Body of pancreas (tissue), 4 donors: ENCODE measurements around the gene TMEM184B. TPM values are rescaled to one million over a fixed set of nuclear protein-coding genes. Genes with fewer than 3 reads are reported as not detected.

Experiments
- ATAC-seq: fragments of 150-250 bp; one replicate; pipeline ENCODE4 v1.9.1; 2016
- DNase-seq, 4 donors: peaks; one replicate each; pipeline ENCODE4 v3.0.0-alpha.2; 2019
- H3K27ac ChIP-seq, 4 donors: fragments of 200-600 bp; sonication (generic); 1 replicate in 3 of 4; 2 replicates in 1 of 4; pipeline versions ENCODE4 v1.5.1 to v1.6.1; 2016 to 2019; ENCODE audit warnings: mild to moderate bottlenecking in 1 of 4, mixed read lengths in 1 of 4, moderate library complexity in 1 of 4
- H3K27me3 ChIP-seq, 2 donors: fragments of 200-600 bp; sonication (generic); one replicate each; pipeline ENCODE4 v1.6.0; 2016; ENCODE audit warnings: mild to moderate bottlenecking in 1 of 2
- H3K36me3 ChIP-seq, 2 donors: fragments of 200-600 bp; sonication (generic); replicated peaks in 1 of 2; 2 replicates each; pipeline ENCODE4 v1.5.1; 2016; ENCODE audit warnings: low read depth in 2 of 2; ENCODE audit not compliant: insufficient read depth in 1 of 2
- H3K4me1 ChIP-seq: fragments of 200-600 bp; sonication (generic); one replicate; pipeline ENCODE4 v1.6.0; 2016
- H3K4me3 ChIP-seq, 2 donors: fragments of 200-600 bp; sonication (generic); 1 replicate in 1 of 2; 2 replicates in 1 of 2; pipeline ENCODE4 v1.5.1; 2016 to 2019
- H3K9me3 ChIP-seq, 3 donors: fragments of 200-600 bp; sonication (generic); 1 replicate in 2 of 3; 2 replicates in 1 of 3; pipeline ENCODE4 v1.5.1; 2016
- POLR2A ChIP-seq, 3 donors: fragments of 450-650 bp; IDR thresholded peaks; one replicate each; pipeline ENCODE4 v1.6.1; 2016; ENCODE audit warnings: antibody characterized with exemption in 3 of 3, mild to moderate bottlenecking in 2 of 3
- WGBS, 2 donors: methylation state at CpG; one replicate each; pipeline ENCODE4 v1.1.5; 2017; 5-methylcytosine and 5-hydroxymethylcytosine counted together
- intact Hi-C: fragments of 100-400 bp; cut with DNase I; formaldehyde crosslinking; loops from one replicate; pipeline ENCODE4 v1.15.1; 2023
- total RNA-seq, 2 donors: library from RNA; depleted of rRNA; stranded (reverse); fragments of >200 nt; gene quantifications; one replicate each; pipeline ENCODE4 v1.1.0, GENCODE V29; 2016
- TF ChIP-seq, protein P1 (sequence below), 7 experiments: fragments of 450-650 bp in 4 of 7; fragments of 200-600 bp in 3 of 7; sonication (generic) in 3 of 7; IDR thresholded peaks; one replicate each; pipeline ENCODE4 v1.5.1; 2016 to 2019; ENCODE audit warnings: antibody characterized with exemption in 7 of 7

Gene TMEM184B
- total RNA-seq, 2 donors from 2014 or later, result 28.7 to 31.4 TPM

DNA sequence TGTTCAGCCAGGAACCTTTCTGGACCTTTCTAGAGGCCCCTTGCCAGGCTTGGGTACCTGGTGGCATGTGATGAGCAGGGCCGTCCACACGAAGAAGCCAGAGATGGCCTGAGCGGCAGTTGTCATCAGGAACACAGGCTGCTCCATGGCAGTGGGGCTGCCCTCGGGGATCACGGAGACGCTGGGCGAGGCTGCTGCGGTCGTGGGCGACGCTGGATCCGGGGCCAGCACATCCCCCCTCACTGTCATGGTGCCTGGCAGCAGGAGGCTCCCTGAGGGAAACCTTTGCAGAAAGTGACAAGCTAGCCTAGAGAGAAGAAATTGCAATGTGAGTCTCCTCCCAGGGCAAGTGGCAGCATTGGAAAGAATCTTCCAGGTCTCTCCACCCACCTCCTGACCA, 25.1 kb downstream of the TMEM184B start:
- peaks cover 5 to 20% of the 10 kb centered on the region in 2 donors for H3K36me3 ChIP-seq
- no peak overlapping the region for H3K27ac ChIP-seq
- ATAC-seq, result no peak
- intact Hi-C loops, result no loop called here
- H3K4me3 ChIP-seq, result no peak overlapping the region
- H3K4me1 ChIP-seq, result no peaks in the 10 kb centered on the region
- no peaks in the 10 kb centered on the region for H3K27me3 ChIP-seq
- DNase-seq, result no peak
- no peak for TF ChIP-seq POLR2A (IDR thresholded peaks at IDR 0.05)
- TF ChIP-seq, protein P1, sequence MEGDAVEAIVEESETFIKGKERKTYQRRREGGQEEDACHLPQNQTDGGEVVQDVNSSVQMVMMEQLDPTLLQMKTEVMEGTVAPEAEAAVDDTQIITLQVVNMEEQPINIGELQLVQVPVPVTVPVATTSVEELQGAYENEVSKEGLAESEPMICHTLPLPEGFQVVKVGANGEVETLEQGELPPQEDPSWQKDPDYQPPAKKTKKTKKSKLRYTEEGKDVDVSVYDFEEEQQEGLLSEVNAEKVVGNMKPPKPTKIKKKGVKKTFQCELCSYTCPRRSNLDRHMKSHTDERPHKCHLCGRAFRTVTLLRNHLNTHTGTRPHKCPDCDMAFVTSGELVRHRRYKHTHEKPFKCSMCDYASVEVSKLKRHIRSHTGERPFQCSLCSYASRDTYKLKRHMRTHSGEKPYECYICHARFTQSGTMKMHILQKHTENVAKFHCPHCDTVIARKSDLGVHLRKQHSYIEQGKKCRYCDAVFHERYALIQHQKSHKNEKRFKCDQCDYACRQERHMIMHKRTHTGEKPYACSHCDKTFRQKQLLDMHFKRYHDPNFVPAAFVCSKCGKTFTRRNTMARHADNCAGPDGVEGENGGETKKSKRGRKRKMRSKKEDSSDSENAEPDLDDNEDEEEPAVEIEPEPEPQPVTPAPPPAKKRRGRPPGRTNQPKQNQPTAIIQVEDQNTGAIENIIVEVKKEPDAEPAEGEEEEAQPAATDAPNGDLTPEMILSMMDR (IDR thresholded peaks at IDR 0.05), result no peak
- no peaks in the 10 kb centered on the region for H3K9me3 ChIP-seq
- 92 to 97% methylated on average over 9 to 12 of the region's 12 CpGs for WGBS, 2 donors

DNA sequence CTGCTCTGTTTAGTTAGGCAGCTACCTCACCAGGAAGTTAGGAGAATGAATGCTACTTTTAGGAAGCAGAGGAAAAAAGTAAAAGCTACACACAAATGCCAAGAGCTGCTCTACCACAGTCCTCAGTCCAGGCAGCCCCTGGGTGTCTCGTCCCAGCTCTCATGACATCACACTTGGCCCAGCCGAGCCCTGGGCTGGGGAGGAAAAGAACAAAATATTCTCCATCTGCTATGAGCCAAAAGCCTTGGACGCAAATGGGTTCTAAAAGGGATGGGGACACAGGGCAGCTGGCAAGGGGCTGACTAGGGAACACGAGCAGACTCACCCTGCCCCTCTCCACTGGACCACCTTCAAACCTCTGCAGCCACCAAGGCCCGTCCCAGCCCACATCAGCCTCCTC, 26.1 kb downstream of the TMEM184B start:
- TF ChIP-seq, protein P1 (IDR thresholded peaks at IDR 0.05), result no peak
- TF ChIP-seq POLR2A (IDR thresholded peaks at IDR 0.05), result no peak
- no peaks in the 10 kb centered on the region for H3K4me1 ChIP-seq
- peak; percentile 30 for ATAC-seq
- H3K4me3 ChIP-seq, result no peak overlapping the region
- peaks cover 5 to 20% of the 10 kb centered on the region in 2 donors for H3K36me3 ChIP-seq
- WGBS, 2 donors, result 71 to 86% methylated on average over 5 of the region's 5 CpGs
- peak in 2 of 4 donors; percentile 25 to 28 for DNase-seq
- intact Hi-C loops, result no loop called here
- no peaks in the 10 kb centered on the region for H3K27me3 ChIP-seq
- peak overlapping the region in 1 of 4 donors; percentile 23 for H3K27ac ChIP-seq
- H3K9me3 ChIP-seq, result no peaks in the 10 kb centered on the region

DNA sequence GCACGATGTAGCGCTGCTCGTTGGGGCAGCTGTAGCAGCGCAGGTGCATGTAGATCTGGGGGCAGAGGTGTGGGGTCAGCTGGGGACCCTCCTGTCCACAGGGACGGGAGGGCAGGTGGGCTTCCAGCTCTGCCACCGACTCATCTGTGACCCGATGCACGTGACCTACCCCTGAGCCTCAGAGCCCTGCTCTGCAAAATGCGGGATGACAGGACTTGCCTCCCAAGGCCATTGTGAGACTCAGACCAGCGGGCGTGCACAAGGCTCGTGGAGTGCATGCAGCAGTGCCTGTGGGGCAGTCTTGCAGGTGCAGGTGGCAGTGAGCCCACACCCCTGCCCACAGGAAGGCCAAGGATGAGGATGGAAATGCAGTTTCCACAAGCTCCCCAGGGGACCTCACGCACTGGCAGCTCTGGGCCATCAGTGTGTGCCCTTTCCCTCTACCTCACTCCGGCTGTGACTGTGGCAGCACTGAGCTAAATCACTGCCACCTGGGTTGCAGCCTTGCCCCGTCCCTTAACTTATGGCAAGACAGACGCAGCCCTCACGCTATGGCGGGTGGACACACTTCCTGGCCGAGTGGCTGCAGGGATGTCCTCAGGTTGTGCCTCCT, 26.7 kb downstream of the TMEM184B start:
- Histone ChIP-seq H3K27ac (peak overlapping the region in 1 of 4 donors; percentile 32), H3K9me3 (no peaks in the 10 kb centered on the region), H3K4me3 (no peak overlapping the region), H3K27me3 (no peaks in the 10 kb centered on the region), H3K4me1 (no peaks in the 10 kb centered on the region), H3K36me3 (peaks cover 5 to 20% of the 10 kb centered on the region in 2 donors)
- TF ChIP-seq POLR2A (IDR thresholded peaks at IDR 0.05), result no peak
- TF ChIP-seq, protein P1 (IDR thresholded peaks at IDR 0.05), result no peak
- 87 to 89% methylated on average over 9 to 19 of the region's 19 CpGs for WGBS, 2 donors
- intact Hi-C loops, result no loop called here
- no peak for ATAC-seq
- DNase-seq, result no peak

- DNase-seq, result no peak
- WGBS, 2 donors, result 69 to 84% methylated on average over 4 of the region's 4 CpGs
- intact Hi-C loops, result no loop called here
Measured at GRCh38 chr22:38244106-38244505, 28.7 kb downstream of the TMEM184B start.

More at GRCh38 chr22:38244106-38244505, 28.7 kb downstream of the TMEM184B start:
- no peak overlapping the region for H3K4me3 ChIP-seq
- peaks cover 9% of the 10 kb centered on the region for H3K4me1 ChIP-seq
- peaks cover 5 to 20% of the 10 kb centered on the region in 2 donors for H3K36me3 ChIP-seq
- no peaks in the 10 kb centered on the region for H3K27me3 ChIP-seq
- no peak for TF ChIP-seq POLR2A (IDR thresholded peaks at IDR 0.05)
- TF ChIP-seq, protein P1 (IDR thresholded peaks at IDR 0.05), result no peak
- peak overlapping the region in 1 of 4 donors; percentile 6 for H3K27ac ChIP-seq
- H3K9me3 ChIP-seq, result no peaks in the 10 kb centered on the region
- ATAC-seq, result no peak
